ENCODE results near the gene STPG1. TPM values are rescaled to one million over a fixed set of nuclear protein-coding genes. Genes with fewer than 3 reads are reported as not detected.
A peak's percentile ranks its signal among the peaks of the same experiment; 100 is the strongest.

STPG1 gene
- total RNA-seq, 5 donors from 2014 or later (not counting 1 experiment from before 2014, with no cell fraction given) = 3.4 to 5.6 (median 5.4) TPM

DNA sequence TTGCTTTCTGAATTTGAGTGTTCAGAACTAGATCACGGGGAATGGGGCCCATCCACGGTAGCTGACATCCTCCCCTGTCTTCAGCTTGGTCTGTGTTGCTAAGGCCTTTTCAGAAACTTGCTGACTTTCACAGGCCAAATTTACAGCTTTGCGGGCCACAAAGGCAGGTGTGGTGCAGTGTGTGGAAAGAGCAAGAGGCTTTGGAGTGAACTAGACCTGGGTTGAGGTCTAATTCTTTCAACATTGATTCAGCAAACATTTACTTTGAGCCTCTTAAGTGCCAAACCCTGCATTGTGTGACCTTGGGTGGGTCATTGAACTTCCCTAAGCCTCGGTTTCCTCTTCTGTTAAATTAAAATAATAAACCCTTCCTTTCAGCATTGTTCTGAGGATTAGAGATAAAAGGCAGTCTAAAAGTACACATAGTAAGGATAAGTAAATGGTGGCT is 24.3 kb downstream of the STPG1 start:
- Mint-ChIP-seq H3K4me1 (peaks cover 43 to 52% (median 52%) of the 10 kb centered on the region in 3 donors), H3K4me3 (no peak overlapping the region), H3K27me3 (no peaks in the 10 kb centered on the region), H3K36me3 (peaks cover 7% of the 10 kb centered on the region), H3K27ac (no peak overlapping the region), H3K9me3 (no peaks in the 10 kb centered on the region)
- ATAC-seq (replicated peaks in 1 of 4) (no peak), DNase-seq (no peak)
- H3K27ac ChIP-seq (ENCODE audit: low read length) = no peak overlapping the region
- no peaks in the 10 kb centered on the region for H3K9me3 ChIP-seq
- peaks cover 11 to 33% of the 10 kb centered on the region in 2 experiments for H3K4me1 ChIP-seq (ENCODE audit: control insufficient read depth in 1 of 2, extremely low read depth in 1 of 2, insufficient read depth in 2 of 2, low read length in 2 of 2)
- peaks cover 0 to 2% of the 10 kb centered on the region in 2 donors for H3K36me3 ChIP-seq (ENCODE audit: control insufficient read depth in 2 of 2, extremely low read depth in 1 of 2, insufficient read depth in 1 of 2, low read length in 1 of 2)
- 90% methylated on average over 2 of the region's 4 CpGs for WGBS (ENCODE audit: insufficient coverage)
- H3K4me3 ChIP-seq (ENCODE audit: control insufficient read depth in 1 of 2, extremely low read depth in 1 of 2, low read length in 1 of 2) = no peak overlapping the region
- ChIA-PET CTCF (no interaction called here), POLR2A (no interaction called here)
- no peaks in the 10 kb centered on the region for H3K27me3 ChIP-seq (replicated peaks in 1 of 2; ENCODE audit: control insufficient read depth in 2 of 2, extremely low read depth in 1 of 2, insufficient read depth in 2 of 2, low read length in 1 of 2)

- Histone ChIP-seq H3K9me3 (no peaks in the 10 kb centered on the region), H3K4me3 (ENCODE audit: control insufficient read depth in 1 of 2, extremely low read depth in 1 of 2, low read length in 1 of 2) (no peak overlapping the region), H3K36me3 (ENCODE audit: control insufficient read depth in 2 of 2, extremely low read depth in 1 of 2, insufficient read depth in 1 of 2, low read length in 1 of 2) (peaks cover 0 to 2% of the 10 kb centered on the region in 2 donors), H3K27me3 (replicated peaks in 1 of 2; ENCODE audit: control insufficient read depth in 2 of 2, extremely low read depth in 1 of 2, insufficient read depth in 2 of 2, low read length in 1 of 2) (no peaks in the 10 kb centered on the region), H3K27ac (ENCODE audit: low read length) (no peak overlapping the region), H3K4me1 (ENCODE audit: control insufficient read depth in 1 of 2, extremely low read depth in 1 of 2, insufficient read depth in 2 of 2, low read length in 2 of 2) (peaks cover 7 to 28% of the 10 kb centered on the region in 2 experiments)
- DNase-seq (no peak), ATAC-seq (replicated peaks in 1 of 4) (no peak)
- WGBS (ENCODE audit: insufficient coverage) = 95% methylated on average over 2 of the region's 8 CpGs
- no peak overlapping the region for H3K27ac Mint-ChIP-seq
- H3K36me3 Mint-ChIP-seq = peaks cover 7% of the 10 kb centered on the region
- CTCF ChIA-PET = interaction anchor here in 1 of 2 donors (0.7 to 1.5 kb wide), 3 partner anchors 79 to 190 kb away, joined by 3 to 4 read pairs (median 3); no protein-coding TSS in a partner anchor
- no peaks in the 10 kb centered on the region for H3K27me3 Mint-ChIP-seq
- POLR2A ChIA-PET = no interaction called here
- H3K4me1 Mint-ChIP-seq = peaks cover 34 to 54% (median 50%) of the 10 kb centered on the region in 3 donors
- no peak overlapping the region for H3K4me3 Mint-ChIP-seq
- H3K9me3 Mint-ChIP-seq = no peaks in the 10 kb centered on the region
These were observed 25.2 kb downstream of the STPG1 start for GRCh38 chr1:24388331-24388885.

DNA sequence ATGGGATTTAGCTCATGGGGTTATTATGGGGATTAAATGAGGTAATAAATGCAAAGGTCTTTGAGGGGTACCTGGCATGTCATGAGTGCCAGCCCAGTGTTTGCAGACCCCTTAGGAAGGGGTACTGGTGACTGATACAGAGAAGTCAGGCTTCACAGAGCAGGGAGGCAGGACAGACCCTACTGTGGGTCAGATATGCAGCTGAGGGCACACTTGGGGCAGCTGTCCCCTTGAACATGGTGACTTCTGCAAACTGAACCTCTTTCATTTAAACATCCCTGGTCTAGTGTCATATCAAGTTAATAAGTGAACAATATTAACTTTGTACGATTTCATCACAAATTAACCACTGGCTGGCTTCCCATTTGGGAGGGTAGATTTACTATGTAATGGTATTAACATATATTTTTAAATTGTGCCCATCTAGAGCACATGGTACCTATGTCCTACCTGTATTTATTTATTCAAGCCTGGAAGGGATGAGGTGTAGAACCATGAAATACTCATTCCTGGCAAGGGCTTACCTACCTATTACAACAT is 25.9 kb downstream of the STPG1 start:
- H3K36me3 ChIP-seq (ENCODE audit: control insufficient read depth in 2 of 2, extremely low read depth in 1 of 2, insufficient read depth in 1 of 2, low read length in 1 of 2) = peaks cover 0 to 2% of the 10 kb centered on the region in 2 donors
- Mint-ChIP-seq H3K27ac (no peak overlapping the region), H3K27me3 (no peaks in the 10 kb centered on the region), H3K4me1 (peaks cover 27 to 47% (median 43%) of the 10 kb centered on the region in 3 donors), H3K36me3 (peaks cover 11% of the 10 kb centered on the region), H3K9me3 (no peaks in the 10 kb centered on the region), H3K4me3 (no peak overlapping the region)
- H3K9me3 ChIP-seq = no peaks in the 10 kb centered on the region
- POLR2A ChIA-PET = interaction anchor here in 1 of 2 donors (0.7 kb wide), 1 partner anchor 198 kb away, joined by 3 read pairs; no protein-coding TSS in a partner anchor
- no peak overlapping the region for H3K27ac ChIP-seq (ENCODE audit: low read length)
- H3K27me3 ChIP-seq (replicated peaks in 1 of 2; ENCODE audit: control insufficient read depth in 2 of 2, extremely low read depth in 1 of 2, insufficient read depth in 2 of 2, low read length in 1 of 2) = no peaks in the 10 kb centered on the region
- no CpG with 5 or more reads among the region's 1 CpG for WGBS (ENCODE audit: insufficient coverage)
- no peak for ATAC-seq (replicated peaks in 1 of 4)
- DNase-seq = no peak
- CTCF ChIA-PET = interaction anchor here (0.7 to 2.0 kb wide), 5 partner anchors 22 to 237 kb away, joined by 3 to 11 read pairs (median 3); no protein-coding TSS in a partner anchor
- H3K4me3 ChIP-seq (ENCODE audit: control insufficient read depth in 1 of 2, extremely low read depth in 1 of 2, low read length in 1 of 2) = no peak overlapping the region
- H3K4me1 ChIP-seq (ENCODE audit: control insufficient read depth in 1 of 2, extremely low read depth in 1 of 2, insufficient read depth in 2 of 2, low read length in 2 of 2) = peaks cover 6 to 24% of the 10 kb centered on the region in 2 experiments

DNA sequence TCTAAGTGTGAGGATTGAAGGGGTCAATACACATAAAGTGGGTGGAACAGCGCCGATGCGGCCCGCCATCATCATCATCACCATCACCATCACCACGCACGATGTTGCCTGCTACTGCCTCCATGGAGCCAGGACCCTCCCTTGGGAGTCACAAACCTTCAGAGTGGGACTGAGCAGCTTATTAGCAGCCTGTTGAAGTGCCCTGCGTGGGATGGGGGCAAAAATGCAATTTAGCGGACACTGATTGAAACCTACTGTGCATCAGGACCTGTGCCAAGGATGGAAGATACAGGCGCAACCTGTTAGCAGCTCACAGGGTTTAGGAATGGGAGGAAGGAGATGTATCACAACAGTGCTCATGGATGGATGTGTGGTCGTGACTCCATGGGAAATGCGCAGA is 26.7 kb downstream of the STPG1 start:
- POLR2A ChIA-PET = interaction anchor here in 1 of 2 donors (0.7 kb wide), 1 partner anchor 197 kb away, joined by 3 read pairs; no protein-coding TSS in a partner anchor
- Histone ChIP-seq H3K27me3 (replicated peaks in 1 of 2; ENCODE audit: control insufficient read depth in 2 of 2, extremely low read depth in 1 of 2, insufficient read depth in 2 of 2, low read length in 1 of 2) (no peaks in the 10 kb centered on the region), H3K9me3 (no peaks in the 10 kb centered on the region), H3K36me3 (ENCODE audit: control insufficient read depth in 2 of 2, extremely low read depth in 1 of 2, insufficient read depth in 1 of 2, low read length in 1 of 2) (peaks cover 0 to 2% of the 10 kb centered on the region in 2 donors), H3K4me3 (ENCODE audit: control insufficient read depth in 1 of 2, extremely low read depth in 1 of 2, low read length in 1 of 2) (no peak overlapping the region), H3K27ac (ENCODE audit: low read length) (no peak overlapping the region), H3K4me1 (ENCODE audit: control insufficient read depth in 1 of 2, extremely low read depth in 1 of 2, insufficient read depth in 2 of 2, low read length in 2 of 2) (peaks cover 2 to 18% of the 10 kb centered on the region in 2 experiments)
- no peak for DNase-seq
- WGBS (ENCODE audit: insufficient coverage) = 100% methylated on average over 4 of the region's 11 CpGs
- ATAC-seq (replicated peaks in 1 of 4) = no peak
- Mint-ChIP-seq H3K4me3 (no peak overlapping the region), H3K27ac (peak overlapping the region in 1 of 2 donors; percentile 45), H3K36me3 (peaks cover 16% of the 10 kb centered on the region), H3K9me3 (no peaks in the 10 kb centered on the region), H3K27me3 (no peaks in the 10 kb centered on the region), H3K4me1 (peaks cover 19 to 39% (median 35%) of the 10 kb centered on the region in 3 donors)
- CTCF ChIA-PET = interaction anchor here in 1 of 2 donors (0.7 to 2.0 kb wide), 3 partner anchors 23 to 237 kb away, joined by 3 to 11 read pairs (median 3); no protein-coding TSS in a partner anchor

DNA sequence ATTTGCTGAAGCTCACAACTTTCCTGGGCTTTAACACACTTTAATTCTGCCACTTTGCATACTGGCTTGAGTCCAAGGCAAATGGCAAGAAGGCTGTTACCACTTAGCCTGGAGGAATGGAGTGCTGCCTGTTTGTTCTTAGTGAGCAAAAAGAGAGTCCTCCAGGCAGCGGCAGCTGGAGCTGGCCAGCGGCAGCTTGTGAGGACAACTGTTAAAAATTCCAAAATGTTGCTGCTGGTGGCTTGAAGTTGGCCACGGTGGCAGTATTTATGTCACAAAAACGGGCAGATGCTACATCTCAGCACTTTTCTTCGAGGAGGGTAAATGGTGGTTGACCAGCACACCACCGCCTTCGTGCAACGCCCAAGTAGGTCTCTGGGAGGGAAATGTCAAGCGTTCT is 27.3 kb downstream of the STPG1 start:
- CTCF ChIA-PET = interaction anchor here in 1 of 2 donors (0.6 to 2.0 kb wide), 5 partner anchors 114 to 488 kb away, joined by 3 to 11 read pairs (median 4); no protein-coding TSS in a partner anchor

GRCh38 chr1:24385160-24385940 is 28.2 kb downstream of the STPG1 start:
- Mint-ChIP-seq H3K27me3 (no peaks in the 10 kb centered on the region), H3K4me1 (peaks cover 9 to 28% (median 27%) of the 10 kb centered on the region in 3 donors), H3K4me3 (no peak overlapping the region), H3K27ac (peak overlapping the region in 1 of 2 donors; percentile 94), H3K9me3 (no peaks in the 10 kb centered on the region), H3K36me3 (peaks cover 26% of the 10 kb centered on the region)
- ATAC-seq (replicated peaks in 1 of 4) = peak in 1 of 4 experiments; percentile 65
- Histone ChIP-seq H3K27me3 (replicated peaks in 1 of 2; ENCODE audit: control insufficient read depth in 2 of 2, extremely low read depth in 1 of 2, insufficient read depth in 2 of 2, low read length in 1 of 2) (no peaks in the 10 kb centered on the region), H3K4me1 (ENCODE audit: control insufficient read depth in 1 of 2, extremely low read depth in 1 of 2, insufficient read depth in 2 of 2, low read length in 2 of 2) (peaks cover 0 to 11% of the 10 kb centered on the region in 2 experiments), H3K9me3 (no peaks in the 10 kb centered on the region), H3K4me3 (ENCODE audit: control insufficient read depth in 1 of 2, extremely low read depth in 1 of 2, low read length in 1 of 2) (no peak overlapping the region), H3K36me3 (ENCODE audit: control insufficient read depth in 2 of 2, extremely low read depth in 1 of 2, insufficient read depth in 1 of 2, low read length in 1 of 2) (peaks cover 0 to 2% of the 10 kb centered on the region in 2 donors), H3K27ac (ENCODE audit: low read length) (peak overlapping the region; percentile 22)
- POLR2A ChIA-PET = no interaction called here
- CTCF ChIA-PET = interaction anchor here in 1 of 2 donors (0.6 to 1.6 kb wide), 4 partner anchors 113 to 489 kb away, joined by 3 to 9 read pairs (median 4); no protein-coding TSS in a partner anchor
- DNase-seq = peak in 26 of 35 experiments; percentile 12 to 56 (median 29)
- WGBS (ENCODE audit: insufficient coverage) = 93% methylated on average over 6 of the region's 12 CpGs

More for the DNA sequence above, 27.3 kb downstream of the STPG1 start:
- Histone ChIP-seq H3K27me3 (replicated peaks in 1 of 2; ENCODE audit: control insufficient read depth in 2 of 2, extremely low read depth in 1 of 2, insufficient read depth in 2 of 2, low read length in 1 of 2) (no peaks in the 10 kb centered on the region), H3K27ac (ENCODE audit: low read length) (no peak overlapping the region), H3K9me3 (no peaks in the 10 kb centered on the region), H3K4me3 (ENCODE audit: control insufficient read depth in 1 of 2, extremely low read depth in 1 of 2, low read length in 1 of 2) (no peak overlapping the region), H3K36me3 (ENCODE audit: control insufficient read depth in 2 of 2, extremely low read depth in 1 of 2, insufficient read depth in 1 of 2, low read length in 1 of 2) (peaks cover 0 to 2% of the 10 kb centered on the region in 2 donors), H3K4me1 (ENCODE audit: control insufficient read depth in 1 of 2, extremely low read depth in 1 of 2, insufficient read depth in 2 of 2, low read length in 2 of 2) (peaks cover 0 to 13% of the 10 kb centered on the region in 2 experiments)
- 84% methylated on average over 9 of the region's 9 CpGs for WGBS (ENCODE audit: insufficient coverage)
- ATAC-seq (replicated peaks in 1 of 4) (no peak), DNase-seq (no peak)
- peak overlapping the region in 1 of 2 donors; percentile 45 for H3K27ac Mint-ChIP-seq
- no peaks in the 10 kb centered on the region for H3K9me3 Mint-ChIP-seq
- POLR2A ChIA-PET = no interaction called here
- H3K36me3 Mint-ChIP-seq = peaks cover 20% of the 10 kb centered on the region
- H3K27me3 Mint-ChIP-seq = no peaks in the 10 kb centered on the region
- H3K4me1 Mint-ChIP-seq = peaks cover 12 to 32% (median 28%) of the 10 kb centered on the region in 3 donors
- H3K4me3 Mint-ChIP-seq = no peak overlapping the region

Data from T-cell (primary cell).